NK-92 (cell line): ENCODE results near the gene RINL.
"Not testable (repeated sequence)": the region's sequence is repeated elsewhere in the genome, so short reads cannot be mapped to it uniquely, and the experiment has no call there.

ENCODE experiments used
- DNase-seq: peaks from one replicate; lab custom pipeline; 2025; ENCODE audit not compliant: unreplicated experiment; lab: John Stamatoyannopoulos, UW

The RINL gene

GRCh38 chr19:38836159-38836982 lies 41.7 kb downstream of the RINL start:
- no peak for DNase-seq

GRCh38 chr19:38834590-38834989 lies 43.5 kb downstream of the RINL start:
- DNase-seq = no peak

GRCh38 chr19:38834104-38834490 lies 44.0 kb downstream of the RINL start:
- no peak for DNase-seq

- DNase-seq = no peak
Observed at GRCh38 chr19:38833092-38833425, 45.0 kb downstream of the RINL start.

GRCh38 chr19:38831142-38831605 lies 46.9 kb downstream of the RINL start:
- no peak for DNase-seq

- DNase-seq = no peak
Observed at GRCh38 chr19:38830039-38830733, 47.9 kb downstream of the RINL start.

- DNase-seq = not testable (repeated sequence)
Observed at GRCh38 chr19:38829203-38829602, 48.9 kb downstream of the RINL start.

GRCh38 chr19:38826856-38827551 lies 51.1 kb downstream of the RINL start:
- DNase-seq = no peak

- not testable (repeated sequence) for DNase-seq
Observed at GRCh38 chr19:38825936-38826335, 52.1 kb downstream of the RINL start.

GRCh38 chr19:38821230-38821825 lies 56.7 kb downstream of the RINL start:
- DNase-seq = not testable (repeated sequence)

GRCh38 chr19:38819231-38819920 lies 58.7 kb downstream of the RINL start:
- DNase-seq = no peak
